ENCODE results near the gene RNF138. TPM values are rescaled to one million over a fixed set of nuclear protein-coding genes. Genes with fewer than 3 reads are reported as not detected.

Gene RNF138
- total and polyA plus RNA-seq, 2 experiments from 2014 or later: 58.0 to 89.6 TPM

GRCh38 chr18:32152705-32153448 is 61.2 kb downstream of the RNF138 start:
- Histone ChIP-seq H3K4me1 (ENCODE audit: insufficient read depth) (no peaks in the 10 kb centered on the region), H3K27ac (ENCODE audit: low read depth) (no peak overlapping the region), H3K4me3 (no peak overlapping the region), H3K36me3 (ENCODE audit: insufficient read depth) (no peaks in the 10 kb centered on the region), H3K4me2 (no peak overlapping the region), H3K79me2 (replicated peaks; ENCODE audit: insufficient read depth) (no peaks in the 10 kb centered on the region), H3K27me3 (ENCODE audit: insufficient read depth) (no peaks in the 10 kb centered on the region), H4K20me1 (replicated peaks; ENCODE audit: insufficient read depth) (no peaks in the 10 kb centered on the region), H3F3A (replicated peaks; ENCODE audit: low read depth) (no peaks in the 10 kb centered on the region), H3K9me2 (ENCODE audit: insufficient read depth) (no peaks in the 10 kb centered on the region), H2AFZ (no peak overlapping the region)
- no peaks in the 10 kb centered on the region for H3K36me3 Mint-ChIP-seq (ENCODE audit: low read depth)
- H3K9me3 Mint-ChIP-seq: peaks cover 3% of the 10 kb centered on the region; the same call in 1 of the 3 replicates
- H3K4me3 Mint-ChIP-seq: no peak overlapping the region
- DNase-seq (ENCODE audit: low spot score): no peak
- H3K4me1 Mint-ChIP-seq: peaks cover 2% of the 10 kb centered on the region
- TF ChIP-seq NANOG (IDR thresholded peaks at IDR 0.05; ENCODE audit: borderline replicate concordance): no peak
- no peak for TF ChIP-seq REST (IDR thresholded peaks at IDR 0.05; ENCODE audit: unreplicated experiment)
- TF ChIP-seq EZH2phosphoT487 (IDR thresholded peaks at IDR 0.05; ENCODE audit: unreplicated experiment): no peak
- TF ChIP-seq CREB1 (CRISPR knock-in tag; IDR thresholded peaks at IDR 0.05; ENCODE audit: low read depth): no peak
- TF ChIP-seq JUNB (IDR thresholded peaks at IDR 0.05; ENCODE audit: unreplicated experiment): no peak
- TF ChIP-seq EZH2 (IDR thresholded peaks at IDR 0.05; ENCODE audit: low read depth, unreplicated experiment): no peak
- no peak for TF ChIP-seq ETS1 (IDR thresholded peaks at IDR 0.05)
- TF ChIP-seq STAT1 (IDR thresholded peaks at IDR 0.05; ENCODE audit: unreplicated experiment): no peak
- ATAC-seq: no peak
- no peak overlapping the region for H3K27ac Mint-ChIP-seq
- H3K27me3 Mint-ChIP-seq (ENCODE audit: insufficient read depth, low read depth, poor library complexity): peaks cover 2% of the 10 kb centered on the region

- Histone ChIP-seq H3K4me1 (ENCODE audit: insufficient read depth) (no peaks in the 10 kb centered on the region), H4K20me1 (replicated peaks; ENCODE audit: insufficient read depth) (no peaks in the 10 kb centered on the region), H2AFZ (no peak overlapping the region; the same call in 1 of the 2 replicates), H3F3A (replicated peaks; ENCODE audit: low read depth) (no peaks in the 10 kb centered on the region), H3K4me2 (no peak overlapping the region), H3K36me3 (ENCODE audit: insufficient read depth) (no peaks in the 10 kb centered on the region), H3K4me3 (no peak overlapping the region), H3K79me2 (replicated peaks; ENCODE audit: insufficient read depth) (no peaks in the 10 kb centered on the region), H3K27ac (ENCODE audit: low read depth) (no peak overlapping the region), H3K9me2 (ENCODE audit: insufficient read depth) (no peaks in the 10 kb centered on the region), H3K27me3 (ENCODE audit: insufficient read depth) (no peaks in the 10 kb centered on the region)
- no peak for DNase-seq (ENCODE audit: low spot score)
- no peak overlapping the region for H3K27ac Mint-ChIP-seq
- H3K4me1 Mint-ChIP-seq: peaks cover 5% of the 10 kb centered on the region
- no peak overlapping the region for H3K4me3 Mint-ChIP-seq
- no peaks in the 10 kb centered on the region for H3K36me3 Mint-ChIP-seq (ENCODE audit: low read depth)
- ATAC-seq: no peak
- peaks cover 8% of the 10 kb centered on the region for H3K27me3 Mint-ChIP-seq (ENCODE audit: insufficient read depth, low read depth, poor library complexity)
- H3K9me3 Mint-ChIP-seq: peaks cover 3% of the 10 kb centered on the region; the same call in 1 of the 3 replicates
- TF ChIP-seq JUNB (IDR thresholded peaks at IDR 0.05; ENCODE audit: unreplicated experiment): no peak
- no peak for TF ChIP-seq ZNF462 (CRISPR knock-in tag; IDR thresholded peaks at IDR 0.05)
- TF ChIP-seq ETS1 (IDR thresholded peaks at IDR 0.05): no peak
These were observed 65.2 kb downstream of the RNF138 start for GRCh38 chr18:32156855-32157254.

Data from GM23338 (cell line).